ENCODE measurements around the gene ANKS1A. TPM values are rescaled to one million over a fixed set of nuclear protein-coding genes. Genes with fewer than 3 reads are reported as not detected.

The ANKS1A gene
- total and polyA plus RNA-seq, 11 donors, result 11.0 to 49.5 (median 29.3) TPM

DNA sequence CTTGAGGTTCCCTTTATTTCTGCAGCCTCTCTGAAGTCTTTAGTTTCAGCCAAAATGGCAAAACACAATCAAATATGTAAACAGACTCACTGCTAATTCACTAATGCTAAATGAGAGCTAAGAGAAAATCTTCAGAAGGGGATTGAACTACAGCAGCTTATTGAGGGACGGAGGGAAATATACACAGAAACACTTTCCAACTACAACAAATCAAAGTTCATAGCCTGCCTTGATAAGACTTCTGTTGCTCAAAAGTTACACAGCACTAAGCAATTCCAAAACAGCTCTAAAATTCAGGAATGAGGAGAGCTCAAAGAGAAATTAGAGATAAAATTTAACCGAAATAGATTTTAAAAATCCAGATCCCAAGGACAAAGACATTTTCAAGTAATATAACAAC lies 250.4 kb downstream of the ANKS1A start:
- peaks cover 0 to 8% (median 0%) of the 10 kb centered on the region in 9 donors for H3K27me3 ChIP-seq
- no peak for ATAC-seq
- no peak for TF ChIP-seq POLR2A (IDR thresholded peaks at IDR 0.05)
- TF ChIP-seq CTCF (IDR thresholded peaks at IDR 0.05), result no peak
- H3K4me1 ChIP-seq, result peaks cover 0 to 19% (median 3%) of the 10 kb centered on the region in 12 donors
- WGBS, 4 donors, result 49 to 75% (median 58%) methylated on average over 2 of the region's 2 CpGs
- no peak overlapping the region for H3K27ac ChIP-seq
- DNase-seq, result no peak
- no peaks in the 10 kb centered on the region for H3K9me3 ChIP-seq
- H3K4me3 ChIP-seq, result no peak overlapping the region
- intact Hi-C loops (cut with DNase I), result loop anchor here in 5 of 10 donors (1.0 to 10.0 kb wide), 4 partner anchors 65 to 685 kb away; no protein-coding TSS in a partner anchor
- no peaks in the 10 kb centered on the region for H3K36me3 ChIP-seq

DNA sequence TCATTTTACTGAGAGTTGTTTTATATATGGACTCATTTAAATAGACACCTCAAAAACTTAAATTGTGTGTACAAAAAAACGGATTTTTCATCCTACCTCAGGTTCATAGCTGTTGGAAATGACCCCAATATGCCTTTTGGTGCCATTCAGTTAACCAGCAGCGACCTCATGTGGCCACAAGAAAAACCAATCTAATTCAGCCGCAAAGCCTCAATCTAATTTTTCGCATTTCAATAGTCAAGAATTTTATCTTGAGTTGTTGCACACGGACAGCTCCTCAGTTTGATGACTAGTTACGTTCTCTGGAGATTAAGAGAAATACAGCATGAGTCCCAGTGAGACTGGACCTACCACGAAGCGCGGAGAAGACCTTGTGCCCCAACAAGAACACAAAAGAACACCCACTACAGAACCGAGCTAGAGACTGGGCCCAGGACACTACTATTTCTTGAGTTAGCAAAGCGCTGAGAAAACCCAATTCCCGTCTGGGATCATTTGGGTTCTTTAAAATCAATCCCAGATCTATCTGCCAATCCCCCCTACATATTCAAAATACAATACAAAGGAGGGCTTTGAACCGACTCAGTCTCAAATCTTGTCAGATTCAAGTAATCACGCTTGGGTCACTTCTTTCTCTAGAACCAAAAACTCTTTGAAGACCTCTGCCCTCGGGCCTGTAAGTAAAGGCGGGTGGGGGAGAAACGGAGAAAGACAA lies 251.0 kb downstream of the ANKS1A start:
- Histone ChIP-seq H3K9me3 (no peaks in the 10 kb centered on the region), H3K27ac (no peak overlapping the region), H3K4me3 (no peak overlapping the region), H3K27me3 (peaks cover 0 to 8% (median 0%) of the 10 kb centered on the region in 9 donors), H3K36me3 (no peaks in the 10 kb centered on the region), H3K4me1 (peaks cover 0 to 19% (median 3%) of the 10 kb centered on the region in 12 donors)
- intact Hi-C loops (cut with DNase I), result loop anchor here (1.0 to 10.0 kb wide), 12 partner anchors 65 to 685 kb away; partner anchors contain the start of genes ANKS1A (in 1 of the 10) and TAF11 (in 1 of the 10)
- DNase-seq (peak in 3 of 5 donors; percentile 47 to 58 (median 49)), ATAC-seq (peak in 2 of 4 donors; percentile 53 to 62)
- TF ChIP-seq CTCF (IDR thresholded peaks at IDR 0.05) (peak; percentile 73 to 94 (median 85)), POLR2A (IDR thresholded peaks at IDR 0.05) (no peak)
- WGBS, 4 donors, result 35 to 37% (median 35%) methylated on average over 17 of the region's 17 CpGs

GRCh38 chr6:35140639-35141006 lies 251.6 kb downstream of the ANKS1A start:
- intact Hi-C loops (cut with DNase I), result loop anchor here in 9 of 10 donors (1.0 to 10.0 kb wide), 9 partner anchors 64 to 613 kb away; partner anchors contain the start of genes ANKS1A (in 1 of the 9) and TAF11 (in 1 of the 9)
- no peak for DNase-seq
- H3K27ac ChIP-seq, result no peak overlapping the region
- WGBS, 4 donors, result 55 to 63% (median 58%) methylated on average over 15 of the region's 15 CpGs
- peaks cover 0 to 19% (median 3%) of the 10 kb centered on the region in 12 donors for H3K4me1 ChIP-seq
- peaks cover 0 to 8% (median 0%) of the 10 kb centered on the region in 9 donors for H3K27me3 ChIP-seq
- peak in 2 of 4 donors; percentile 8 to 15 for ATAC-seq
- H3K4me3 ChIP-seq, result peak overlapping the region in 8 of 12 donors; percentile 23 to 47 (median 38)
- H3K36me3 ChIP-seq, result no peaks in the 10 kb centered on the region
- H3K9me3 ChIP-seq, result no peaks in the 10 kb centered on the region
- TF ChIP-seq POLR2A (IDR thresholded peaks at IDR 0.05) (no peak), CTCF (IDR thresholded peaks at IDR 0.05) (no peak)

Other genes with a start within 250 kb of the ANKS1A start
- 100 to 1,000 TPM in 8 of 9 donors, 10 to 100 TPM in 1; 91.2 to 191 (median 116) TPM for gene ILRUN, start 192.5 kb upstream of the ANKS1A start, total RNA-seq
- gene ILRUN, start 192.5 kb upstream of the ANKS1A start, polyA plus RNA-seq, result 100 to 1,000 TPM in 1 of 2 donors, 10 to 100 TPM in 1; 95.4 to 150 TPM
- gene SNRPC, start 131.8 kb upstream of the ANKS1A start, total RNA-seq, result 100 to 1,000 TPM; 122 to 223 (median 148) TPM
- gene SNRPC, start 131.8 kb upstream of the ANKS1A start, polyA plus RNA-seq, result 100 to 1,000 TPM; 210 to 286 TPM
- 10 to 100 TPM; 16.5 to 36.8 (median 22.4) TPM for gene BLTP3A, start 97.2 kb upstream of the ANKS1A start, total RNA-seq
- 10 to 100 TPM in 1 of 2 donors, 1 to 10 TPM in 1; 4.1 to 13.9 TPM for gene BLTP3A, start 97.2 kb upstream of the ANKS1A start, polyA plus RNA-seq
- gene TAF11, start 1.2 kb upstream of the ANKS1A start, total RNA-seq, result 10 to 100 TPM; 14.6 to 25.9 (median 19.9) TPM
- gene TAF11, start 1.2 kb upstream of the ANKS1A start, polyA plus RNA-seq, result 10 to 100 TPM; 22.7 to 75.7 TPM